Measurements from ENCODE around the gene ADAT2. TPM values are rescaled to one million over a fixed set of nuclear protein-coding genes. Genes with fewer than 3 reads are reported as not detected.

The ADAT2 gene
- total RNA-seq, 3 donors from 2014 or later (not counting 1 experiment from before 2014, with no cell fraction given): 17.4 to 19.4 (median 19.1) TPM

DNA sequence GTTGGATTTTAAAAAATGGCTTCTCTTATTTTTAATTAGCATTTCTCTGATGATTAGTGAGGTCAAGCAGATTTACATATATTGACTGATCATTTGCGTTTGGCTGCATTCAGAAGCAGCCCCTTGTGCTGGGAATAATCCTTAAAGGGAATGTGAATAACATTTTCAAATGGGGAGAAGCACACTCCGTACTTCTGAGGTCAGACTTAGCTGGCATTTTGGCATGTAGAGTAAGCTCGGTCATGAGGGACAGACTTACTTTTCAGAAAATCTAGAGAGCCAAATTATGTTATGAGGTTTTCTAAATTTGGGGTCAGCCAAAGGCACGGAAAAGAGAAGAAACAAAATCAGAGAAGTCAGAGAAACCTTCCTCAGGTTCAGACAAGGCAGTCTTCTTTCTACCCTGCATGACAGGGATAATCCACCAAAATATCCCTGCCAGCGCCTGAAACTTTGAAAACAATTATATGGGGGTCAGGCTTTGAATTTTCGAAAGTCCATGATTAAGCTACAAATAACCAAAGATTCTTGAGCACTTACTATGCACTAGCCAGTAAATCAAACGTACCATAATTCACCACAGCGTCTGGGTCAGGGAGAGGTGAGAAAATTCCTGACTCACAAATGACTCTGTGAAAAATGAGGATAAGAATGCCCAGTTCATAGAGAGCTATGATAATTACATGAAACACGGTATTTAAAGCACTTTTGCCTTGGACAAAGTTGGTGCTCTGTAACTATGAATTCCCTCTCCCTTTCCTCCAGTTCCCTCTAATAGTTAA is 44.9 kb downstream of the ADAT2 start:
- Mint-ChIP-seq H3K4me1 (peaks cover 8 to 12% of the 10 kb centered on the region in 2 donors), H3K36me3 (no peaks in the 10 kb centered on the region), H3K27me3 (ENCODE audit: low read depth in 2 of 2) (peaks cover 0 to 3% of the 10 kb centered on the region in 2 donors), H3K4me3 (no peak overlapping the region), H3K27ac (no peak overlapping the region), H3K9me3 (no peaks in the 10 kb centered on the region)
- Histone ChIP-seq H3K36me3 (ENCODE audit: control insufficient read depth, insufficient read depth, low read length) (no peaks in the 10 kb centered on the region), H3K9me3 (ENCODE audit: control insufficient read depth, insufficient read depth, low read length) (no peaks in the 10 kb centered on the region), H3K27me3 (ENCODE audit: control insufficient read depth, insufficient read depth, low read length) (no peaks in the 10 kb centered on the region), H3K27ac (ENCODE audit: low read length) (no peak overlapping the region), H3K4me3 (ENCODE audit: low read length) (no peak overlapping the region), H3K4me1 (ENCODE audit: control insufficient read depth, insufficient read depth, low read length) (peaks cover 11% of the 10 kb centered on the region)
- TF ChIP-seq, protein P1, sequence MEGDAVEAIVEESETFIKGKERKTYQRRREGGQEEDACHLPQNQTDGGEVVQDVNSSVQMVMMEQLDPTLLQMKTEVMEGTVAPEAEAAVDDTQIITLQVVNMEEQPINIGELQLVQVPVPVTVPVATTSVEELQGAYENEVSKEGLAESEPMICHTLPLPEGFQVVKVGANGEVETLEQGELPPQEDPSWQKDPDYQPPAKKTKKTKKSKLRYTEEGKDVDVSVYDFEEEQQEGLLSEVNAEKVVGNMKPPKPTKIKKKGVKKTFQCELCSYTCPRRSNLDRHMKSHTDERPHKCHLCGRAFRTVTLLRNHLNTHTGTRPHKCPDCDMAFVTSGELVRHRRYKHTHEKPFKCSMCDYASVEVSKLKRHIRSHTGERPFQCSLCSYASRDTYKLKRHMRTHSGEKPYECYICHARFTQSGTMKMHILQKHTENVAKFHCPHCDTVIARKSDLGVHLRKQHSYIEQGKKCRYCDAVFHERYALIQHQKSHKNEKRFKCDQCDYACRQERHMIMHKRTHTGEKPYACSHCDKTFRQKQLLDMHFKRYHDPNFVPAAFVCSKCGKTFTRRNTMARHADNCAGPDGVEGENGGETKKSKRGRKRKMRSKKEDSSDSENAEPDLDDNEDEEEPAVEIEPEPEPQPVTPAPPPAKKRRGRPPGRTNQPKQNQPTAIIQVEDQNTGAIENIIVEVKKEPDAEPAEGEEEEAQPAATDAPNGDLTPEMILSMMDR (IDR thresholded peaks at IDR 0.05): no peak
- no peak for ATAC-seq
- WGBS (ENCODE audit: insufficient coverage): 86% methylated on average over 7 of the region's 9 CpGs
- intact Hi-C loops (cut with micrococcal nuclease): no loop called here
- no peak for DNase-seq

DNA sequence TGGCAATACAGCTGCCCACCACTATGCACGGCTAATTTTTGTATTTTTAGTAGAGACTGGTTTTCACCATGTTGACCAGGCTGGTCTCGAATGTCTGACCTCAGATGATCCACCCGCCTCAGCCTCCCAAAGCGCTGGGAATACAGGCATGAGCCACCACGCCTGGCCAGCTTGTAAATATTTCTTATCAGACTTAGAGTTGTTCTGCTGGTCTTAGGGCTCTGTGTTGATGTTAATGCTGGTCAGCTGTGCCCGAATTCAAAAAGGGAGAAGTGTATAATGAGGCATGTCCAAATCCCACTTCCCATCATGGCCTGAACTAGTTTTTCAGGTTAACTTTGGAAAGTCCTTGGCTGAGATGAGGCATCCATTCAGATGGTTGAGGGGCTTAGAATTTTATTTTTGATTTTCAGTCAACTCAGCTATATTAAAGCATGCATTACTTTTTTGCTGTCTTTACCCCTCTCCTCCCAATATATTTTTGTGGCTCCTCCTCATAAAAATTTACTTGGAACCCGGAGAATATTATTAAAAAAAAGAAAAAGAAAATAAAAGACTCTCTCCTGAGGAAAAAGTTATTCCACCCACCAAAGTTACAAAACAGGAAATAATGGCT is 47.7 kb downstream of the ADAT2 start:
- no peak overlapping the region for H3K27ac ChIP-seq (ENCODE audit: low read length)

DNA sequence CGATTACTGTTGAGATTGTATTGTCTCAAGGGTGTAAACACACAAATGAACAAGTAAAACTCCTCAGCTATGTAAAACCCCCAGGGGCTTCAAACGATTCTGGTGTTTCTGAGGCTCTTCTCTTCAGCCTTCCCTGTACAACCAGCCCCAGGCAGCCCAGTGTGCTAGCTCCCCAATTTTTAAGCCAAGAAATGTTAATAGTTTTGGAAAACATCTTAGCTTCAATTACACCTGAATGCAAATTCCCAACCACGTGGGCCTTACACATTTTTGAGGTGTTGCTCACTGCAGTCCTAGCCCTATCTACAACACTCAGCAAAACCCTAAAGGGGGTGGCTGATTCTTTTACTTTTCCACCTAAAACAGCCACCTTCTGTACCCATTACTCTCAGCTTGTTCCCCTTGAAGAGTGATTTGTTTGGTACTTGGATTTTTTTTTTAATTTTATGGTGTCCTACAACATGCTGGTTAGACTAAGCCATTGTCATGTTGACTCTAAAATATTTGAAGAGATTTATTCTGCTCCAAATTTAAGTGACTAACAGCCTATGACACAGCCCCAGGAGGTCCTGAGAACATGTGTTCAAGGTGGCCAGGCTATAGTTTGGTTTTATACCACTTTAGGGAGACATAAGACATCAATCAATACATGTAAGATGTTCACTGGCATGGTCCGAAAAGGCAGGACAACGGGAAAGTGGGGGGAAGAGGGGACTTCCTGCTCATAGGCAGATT is 48.7 kb downstream of the ADAT2 start:
- Histone ChIP-seq H3K27ac (ENCODE audit: low read length) (no peak overlapping the region), H3K9me3 (ENCODE audit: control insufficient read depth, insufficient read depth, low read length) (no peaks in the 10 kb centered on the region), H3K27me3 (ENCODE audit: control insufficient read depth, insufficient read depth, low read length) (no peaks in the 10 kb centered on the region), H3K4me3 (ENCODE audit: low read length) (no peak overlapping the region), H3K36me3 (ENCODE audit: control insufficient read depth, insufficient read depth, low read length) (no peaks in the 10 kb centered on the region), H3K4me1 (ENCODE audit: control insufficient read depth, insufficient read depth, low read length) (peaks cover 27% of the 10 kb centered on the region)
- H3K4me1 Mint-ChIP-seq: peaks cover 37 to 43% of the 10 kb centered on the region in 2 donors
- no peak overlapping the region for H3K27ac Mint-ChIP-seq
- TF ChIP-seq, protein P1 (IDR thresholded peaks at IDR 0.05): no peak
- intact Hi-C loops (cut with micrococcal nuclease): no loop called here
- H3K27me3 Mint-ChIP-seq (ENCODE audit: low read depth in 2 of 2): peaks cover 0 to 3% of the 10 kb centered on the region in 2 donors
- no peak for DNase-seq
- no peak overlapping the region for H3K4me3 Mint-ChIP-seq
- no peak for ATAC-seq
- WGBS (ENCODE audit: insufficient coverage): 80% methylated on average over 5 of the region's 5 CpGs
- H3K9me3 Mint-ChIP-seq: no peaks in the 10 kb centered on the region
- H3K36me3 Mint-ChIP-seq: no peaks in the 10 kb centered on the region

More for the DNA sequence above, 47.7 kb downstream of the ADAT2 start:
- Mint-ChIP-seq H3K27ac (no peak overlapping the region), H3K4me1 (peaks cover 27 to 38% of the 10 kb centered on the region in 2 donors), H3K27me3 (ENCODE audit: low read depth in 2 of 2) (peaks cover 0 to 3% of the 10 kb centered on the region in 2 donors), H3K9me3 (no peaks in the 10 kb centered on the region), H3K36me3 (no peaks in the 10 kb centered on the region), H3K4me3 (no peak overlapping the region)
- Histone ChIP-seq H3K4me1 (ENCODE audit: control insufficient read depth, insufficient read depth, low read length) (peaks cover 16% of the 10 kb centered on the region), H3K36me3 (ENCODE audit: control insufficient read depth, insufficient read depth, low read length) (no peaks in the 10 kb centered on the region), H3K4me3 (ENCODE audit: low read length) (no peak overlapping the region), H3K27me3 (ENCODE audit: control insufficient read depth, insufficient read depth, low read length) (no peaks in the 10 kb centered on the region), H3K9me3 (ENCODE audit: control insufficient read depth, insufficient read depth, low read length) (no peaks in the 10 kb centered on the region)
- 89% methylated on average over 5 of the region's 7 CpGs for WGBS (ENCODE audit: insufficient coverage)
- no peak for DNase-seq
- no peak for ATAC-seq
- TF ChIP-seq, protein P1 (IDR thresholded peaks at IDR 0.05): no peak
- intact Hi-C loops (cut with micrococcal nuclease): no loop called here
